GM19025 (cell line): ENCODE results near the gene PFN3.

Experiments
- ATAC-seq: cut with Tn5 transposase; IDR thresholded peaks from one replicate; pipeline ENCODE4 v1.9.1; 2021; ENCODE audit warnings: mild to moderate bottlenecking, low read depth, moderate library complexity; ENCODE audit not compliant: unreplicated experiment

PFN3 gene

GRCh38 chr5:177396807-177397206 is 3.7 kb downstream of the PFN3 start:
- no peak for ATAC-seq

- ATAC-seq = no peak
Measured at GRCh38 chr5:177396078-177396477, 4.4 kb downstream of the PFN3 start.

- no peak for ATAC-seq
Measured at GRCh38 chr5:177393990-177394389, 6.5 kb downstream of the PFN3 start.

- ATAC-seq = no peak
Measured at GRCh38 chr5:177393206-177393765, 7.2 kb downstream of the PFN3 start.

GRCh38 chr5:177392765-177393164 is 7.7 kb downstream of the PFN3 start:
- ATAC-seq = no peak

- no peak for ATAC-seq
Measured at GRCh38 chr5:177390363-177391300, 9.8 kb downstream of the PFN3 start.

GRCh38 chr5:177389241-177390169 is 11.0 kb downstream of the PFN3 start:
- peak; percentile 56 for ATAC-seq

- no peak for ATAC-seq
Measured at GRCh38 chr5:177388521-177389052, 11.9 kb downstream of the PFN3 start.

- no peak for ATAC-seq
Measured at GRCh38 chr5:177387405-177387804, 13.1 kb downstream of the PFN3 start.

- ATAC-seq = no peak
Measured at GRCh38 chr5:177386542-177386941, 13.9 kb downstream of the PFN3 start.

- ATAC-seq = no peak
Measured at GRCh38 chr5:177385720-177386119, 14.7 kb downstream of the PFN3 start.

GRCh38 chr5:177384134-177384533 is 16.3 kb downstream of the PFN3 start, which contains the start of gene SLC34A1:
Gene SLC34A1 (plus strand): TSS chr5:177384434. CDS start chr5:177385742, 1,308 bp downstream.
- no peak for ATAC-seq

GRCh38 chr5:177383181-177383580 is 17.3 kb downstream of the PFN3 start:
- ATAC-seq = no peak

GRCh38 chr5:177382423-177383029 is 17.9 kb downstream of the PFN3 start:
- no peak for ATAC-seq

GRCh38 chr5:177380805-177381126 is 19.7 kb downstream of the PFN3 start:
- no peak for ATAC-seq

GRCh38 chr5:177378884-177379883 is 21.3 kb downstream of the PFN3 start:
- ATAC-seq = peak; percentile 59

GRCh38 chr5:177377851-177378776 is 22.3 kb downstream of the PFN3 start:
- no peak for ATAC-seq

- no peak for ATAC-seq
Measured at GRCh38 chr5:177376107-177376506, 24.4 kb downstream of the PFN3 start.
